ENCODE results near the gene CACNA2D3. TPM values are rescaled to one million over a fixed set of nuclear protein-coding genes. Genes with fewer than 3 reads are reported as not detected.

CACNA2D3 gene
- total and polyA plus RNA-seq, 2 experiments from 2014 or later: 1.1 to 2.5 TPM

- Histone ChIP-seq H2AFZ (no peak overlapping the region), H3K9me2 (replicated peaks; ENCODE audit: insufficient read depth) (no peaks in the 10 kb centered on the region), H3K4me3 (no peak overlapping the region), H3K27me3 (no peaks in the 10 kb centered on the region), H3K27ac (no peak overlapping the region), H3K4me2 (no peak overlapping the region), H3K36me3 (replicated peaks; ENCODE audit: insufficient read depth, low read depth) (no peaks in the 10 kb centered on the region), H3K9me3 (ENCODE audit: low read depth) (no peaks in the 10 kb centered on the region), H3K79me2 (no peaks in the 10 kb centered on the region), H4K20me1 (ENCODE audit: insufficient read depth, poor library complexity, severe bottlenecking) (no peaks in the 10 kb centered on the region), H3K4me1 (ENCODE audit: insufficient read depth) (no peaks in the 10 kb centered on the region)
- no peak for DNase-seq (ENCODE audit: low spot score)
- WGBS (ENCODE audit: low lambda C conversion rate, missing lambda C conversion rate): 84% methylated on average over 3 of the region's 3 CpGs
- no peak for TF ChIP-seq EZH2phosphoT487 (IDR thresholded peaks at IDR 0.05; ENCODE audit: low read depth, severe bottlenecking, unreplicated experiment)
- TF ChIP-seq, protein P1, sequence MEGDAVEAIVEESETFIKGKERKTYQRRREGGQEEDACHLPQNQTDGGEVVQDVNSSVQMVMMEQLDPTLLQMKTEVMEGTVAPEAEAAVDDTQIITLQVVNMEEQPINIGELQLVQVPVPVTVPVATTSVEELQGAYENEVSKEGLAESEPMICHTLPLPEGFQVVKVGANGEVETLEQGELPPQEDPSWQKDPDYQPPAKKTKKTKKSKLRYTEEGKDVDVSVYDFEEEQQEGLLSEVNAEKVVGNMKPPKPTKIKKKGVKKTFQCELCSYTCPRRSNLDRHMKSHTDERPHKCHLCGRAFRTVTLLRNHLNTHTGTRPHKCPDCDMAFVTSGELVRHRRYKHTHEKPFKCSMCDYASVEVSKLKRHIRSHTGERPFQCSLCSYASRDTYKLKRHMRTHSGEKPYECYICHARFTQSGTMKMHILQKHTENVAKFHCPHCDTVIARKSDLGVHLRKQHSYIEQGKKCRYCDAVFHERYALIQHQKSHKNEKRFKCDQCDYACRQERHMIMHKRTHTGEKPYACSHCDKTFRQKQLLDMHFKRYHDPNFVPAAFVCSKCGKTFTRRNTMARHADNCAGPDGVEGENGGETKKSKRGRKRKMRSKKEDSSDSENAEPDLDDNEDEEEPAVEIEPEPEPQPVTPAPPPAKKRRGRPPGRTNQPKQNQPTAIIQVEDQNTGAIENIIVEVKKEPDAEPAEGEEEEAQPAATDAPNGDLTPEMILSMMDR (IDR thresholded peaks at IDR 0.05; ENCODE audit: poor library complexity): no peak
- no peak for TF ChIP-seq EZH2 (IDR thresholded peaks at IDR 0.05; ENCODE audit: borderline replicate concordance)
Measured at GRCh38 chr3:54251705-54252104, 129.4 kb downstream of the CACNA2D3 start.

DNA sequence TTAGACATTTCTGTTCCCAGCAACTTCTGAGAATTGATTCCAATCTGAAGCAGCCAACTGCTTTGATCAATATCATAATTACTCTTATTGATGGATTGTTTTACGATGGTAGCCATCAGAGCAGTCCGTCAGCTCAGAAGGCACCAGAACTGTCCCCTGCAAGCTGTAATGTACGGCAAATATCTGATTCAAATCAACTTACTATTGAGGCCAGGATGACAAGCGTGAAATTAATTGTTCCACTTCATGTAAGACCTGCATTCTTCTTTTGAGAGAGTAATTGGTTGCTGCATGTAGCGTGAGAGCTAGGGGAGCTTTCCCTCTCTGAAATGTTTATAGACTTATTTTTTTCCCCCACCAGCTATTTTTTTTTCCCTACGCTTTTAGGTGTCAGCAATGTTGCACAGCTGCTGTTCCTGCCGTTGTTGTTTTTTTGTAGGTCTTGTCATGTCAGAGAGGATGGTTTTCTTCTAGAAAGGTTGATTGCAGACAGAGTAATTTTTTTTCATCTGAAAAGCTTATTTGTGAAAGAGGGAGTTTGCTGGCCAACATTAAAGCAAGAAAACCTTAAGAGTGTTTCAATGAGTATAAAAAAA lies 134.9 kb downstream of the CACNA2D3 start:
- H3K27ac ChIP-seq: no peak overlapping the region
- H3K4me1 ChIP-seq (ENCODE audit: insufficient read depth): no peaks in the 10 kb centered on the region
- H3K79me2 ChIP-seq: no peaks in the 10 kb centered on the region
- WGBS (ENCODE audit: low lambda C conversion rate, missing lambda C conversion rate): 75% methylated on average over 7 of the region's 7 CpGs
- no peak overlapping the region for H3K4me3 ChIP-seq
- no peak overlapping the region for H2AFZ ChIP-seq
- DNase-seq (ENCODE audit: low spot score): no peak
- no peaks in the 10 kb centered on the region for H3K9me3 ChIP-seq (ENCODE audit: low read depth)
- no peaks in the 10 kb centered on the region for H3K36me3 ChIP-seq (replicated peaks; ENCODE audit: insufficient read depth, low read depth)
- H3K4me2 ChIP-seq: no peak overlapping the region
- H4K20me1 ChIP-seq (ENCODE audit: insufficient read depth, poor library complexity, severe bottlenecking): no peaks in the 10 kb centered on the region
- no peaks in the 10 kb centered on the region for H3K27me3 ChIP-seq
- H3K9me2 ChIP-seq (replicated peaks; ENCODE audit: insufficient read depth): no peaks in the 10 kb centered on the region
- TF ChIP-seq EZH2phosphoT487 (IDR thresholded peaks at IDR 0.05; ENCODE audit: low read depth, severe bottlenecking, unreplicated experiment) (no peak), EZH2 (IDR thresholded peaks at IDR 0.05; ENCODE audit: borderline replicate concordance) (no peak)
- TF ChIP-seq, protein P1 (IDR thresholded peaks at IDR 0.05; ENCODE audit: poor library complexity): no peak

- Histone ChIP-seq H3K9me2 (replicated peaks; ENCODE audit: insufficient read depth) (no peaks in the 10 kb centered on the region), H2AFZ (no peak overlapping the region), H3K36me3 (replicated peaks; ENCODE audit: insufficient read depth, low read depth) (no peaks in the 10 kb centered on the region), H3K4me2 (no peak overlapping the region), H3K9me3 (ENCODE audit: low read depth) (no peaks in the 10 kb centered on the region), H4K20me1 (ENCODE audit: insufficient read depth, poor library complexity, severe bottlenecking) (no peaks in the 10 kb centered on the region), H3K79me2 (no peaks in the 10 kb centered on the region), H3K27ac (no peak overlapping the region), H3K4me3 (no peak overlapping the region), H3K27me3 (no peaks in the 10 kb centered on the region), H3K4me1 (ENCODE audit: insufficient read depth) (no peaks in the 10 kb centered on the region)
- 42% methylated on average over 2 of the region's 2 CpGs for WGBS (ENCODE audit: low lambda C conversion rate, missing lambda C conversion rate)
- DNase-seq (ENCODE audit: low spot score): no peak
- TF ChIP-seq EZH2phosphoT487 (IDR thresholded peaks at IDR 0.05; ENCODE audit: low read depth, severe bottlenecking, unreplicated experiment) (no peak), EZH2 (IDR thresholded peaks at IDR 0.05; ENCODE audit: borderline replicate concordance) (no peak)
- TF ChIP-seq, protein P1 (IDR thresholded peaks at IDR 0.05; ENCODE audit: poor library complexity): no peak
Measured at GRCh38 chr3:54259636-54260035, 137.3 kb downstream of the CACNA2D3 start.

All from hepatocyte (in vitro differentiated cells).